ENCODE measurements around the gene OSBPL5.

OSBPL5 gene

GRCh38 chr11:3049430-3050243 lies 115.5 kb downstream of the OSBPL5 start:
- DNase-seq = peak; percentile 61

- no peak for DNase-seq
Observed at GRCh38 chr11:3047637-3048036, 117.5 kb downstream of the OSBPL5 start.

GRCh38 chr11:3046641-3047040 lies 118.5 kb downstream of the OSBPL5 start:
- DNase-seq = no peak

- DNase-seq = no peak
Observed at GRCh38 chr11:3046190-3046589, 118.9 kb downstream of the OSBPL5 start.

- DNase-seq = no peak
Observed at GRCh38 chr11:3044915-3045314, 120.2 kb downstream of the OSBPL5 start.

- DNase-seq = no peak
Observed at GRCh38 chr11:3044004-3044403, 121.1 kb downstream of the OSBPL5 start.

- DNase-seq = no peak
Observed at GRCh38 chr11:3043315-3043871, 121.7 kb downstream of the OSBPL5 start.

- DNase-seq = no peak
Observed at GRCh38 chr11:3042496-3043314, 122.4 kb downstream of the OSBPL5 start.

GRCh38 chr11:3041699-3042441 lies 123.2 kb downstream of the OSBPL5 start:
- no peak for DNase-seq

- no peak for DNase-seq
Observed at GRCh38 chr11:3040881-3041280, 124.2 kb downstream of the OSBPL5 start.

- no peak for DNase-seq
Observed at GRCh38 chr11:3037945-3038271, 127.2 kb downstream of the OSBPL5 start.

Data from activated T-cell treated with anti-CD3 and anti-CD28 coated beads, Interleukin-2, amount 50 U/mL, for 1 hour (primary cell).